ENCODE measurements around the gene SPRR5.

DNA sequence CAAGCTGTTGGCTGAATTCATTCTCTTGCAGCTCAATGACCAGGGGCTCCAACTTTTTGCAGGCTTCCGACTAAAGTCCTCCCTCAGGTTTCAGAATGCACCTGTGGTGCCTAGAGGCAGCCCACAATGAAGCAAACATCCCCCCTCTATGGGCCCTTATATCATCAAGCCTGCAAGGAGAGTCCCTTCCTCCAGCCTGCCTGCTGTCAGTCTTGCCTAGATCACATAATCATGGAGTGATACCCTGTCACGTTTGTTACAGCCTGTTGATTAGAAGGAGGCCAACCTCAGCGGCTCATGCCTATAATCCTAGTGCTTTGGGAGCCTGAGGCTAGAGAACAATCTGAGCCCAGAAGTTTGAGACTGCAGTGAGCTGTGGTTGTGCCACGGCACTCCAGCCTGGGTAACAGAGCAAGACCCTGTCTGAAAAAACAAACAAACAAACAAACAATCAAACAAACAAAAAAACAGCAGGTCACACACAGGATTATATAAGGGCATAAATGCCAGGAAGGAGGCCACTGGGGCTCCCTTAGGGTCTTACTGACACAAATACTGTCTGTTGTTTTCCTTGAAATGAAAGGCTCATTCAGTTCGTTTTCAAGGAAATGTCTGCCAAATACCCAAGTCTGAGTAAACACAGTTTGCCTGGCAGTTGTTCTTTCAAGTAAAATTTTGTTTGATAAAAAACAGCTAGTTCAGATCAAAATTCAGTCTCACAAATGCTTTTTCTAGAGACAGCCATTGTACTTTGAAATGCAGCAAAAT is 49.8 kb downstream of the SPRR5 start:
- TF ChIP-seq SUZ12 (IDR thresholded peaks at IDR 0.05; ENCODE audit: extremely low read depth, insufficient read depth, insufficient read length) (no peak), ZNF274 (IDR thresholded peaks at IDR 0.05; ENCODE audit: low read depth, low read length) (no peak), YY1 (IDR thresholded peaks at IDR 0.05; ENCODE audit: insufficient read depth, insufficient read length) (no peak)
